ENCODE measurements around the gene VSTM1.
A peak's percentile ranks its signal among the peaks of the same experiment; 100 is the strongest.

VSTM1 gene

DNA sequence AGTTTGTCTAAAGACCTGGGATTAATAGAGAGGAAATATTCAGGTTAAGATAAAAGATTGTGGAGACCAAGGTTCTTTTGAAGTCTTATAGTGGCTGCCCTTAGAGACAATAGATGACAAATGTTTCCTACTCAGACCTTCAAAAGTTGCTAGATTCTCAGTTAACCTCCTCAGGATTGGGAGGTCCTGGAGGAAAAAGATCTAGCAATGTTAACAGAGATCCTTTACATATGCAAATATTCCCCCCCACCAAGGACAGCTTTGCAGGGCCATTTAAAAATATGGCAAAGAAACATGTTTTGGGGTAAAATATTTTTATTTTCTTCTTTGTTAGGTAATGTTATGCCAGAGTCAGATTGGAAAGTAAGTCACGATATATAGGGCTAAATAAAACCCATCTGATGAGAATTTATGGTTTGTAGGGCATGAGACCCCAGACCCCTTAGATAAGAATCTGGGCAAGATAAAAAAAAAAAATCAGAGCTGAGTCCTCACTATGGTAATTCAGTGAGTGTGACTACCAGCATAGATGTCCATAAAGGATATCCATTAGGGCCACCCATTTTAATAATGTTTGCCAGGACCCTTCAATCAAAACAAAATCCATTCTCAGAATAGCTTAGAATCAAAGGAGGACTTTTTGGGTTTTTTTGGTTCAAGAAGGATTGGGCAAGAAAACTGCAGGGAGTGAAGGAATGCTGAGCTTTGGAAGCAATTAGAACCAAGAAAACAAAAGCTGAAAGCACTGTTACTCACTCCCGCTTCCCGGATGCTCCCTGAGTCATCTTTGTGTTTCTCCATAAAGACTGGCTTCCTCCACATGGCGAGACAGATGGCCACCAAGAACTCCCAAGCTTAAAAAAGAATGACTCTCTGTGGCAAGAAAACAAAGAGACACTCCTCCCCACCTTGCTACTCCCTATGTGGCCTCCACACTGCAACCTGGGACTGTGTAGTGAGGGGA is 28.2 kb downstream of the VSTM1 start:
- TF ChIP-seq, protein P1, sequence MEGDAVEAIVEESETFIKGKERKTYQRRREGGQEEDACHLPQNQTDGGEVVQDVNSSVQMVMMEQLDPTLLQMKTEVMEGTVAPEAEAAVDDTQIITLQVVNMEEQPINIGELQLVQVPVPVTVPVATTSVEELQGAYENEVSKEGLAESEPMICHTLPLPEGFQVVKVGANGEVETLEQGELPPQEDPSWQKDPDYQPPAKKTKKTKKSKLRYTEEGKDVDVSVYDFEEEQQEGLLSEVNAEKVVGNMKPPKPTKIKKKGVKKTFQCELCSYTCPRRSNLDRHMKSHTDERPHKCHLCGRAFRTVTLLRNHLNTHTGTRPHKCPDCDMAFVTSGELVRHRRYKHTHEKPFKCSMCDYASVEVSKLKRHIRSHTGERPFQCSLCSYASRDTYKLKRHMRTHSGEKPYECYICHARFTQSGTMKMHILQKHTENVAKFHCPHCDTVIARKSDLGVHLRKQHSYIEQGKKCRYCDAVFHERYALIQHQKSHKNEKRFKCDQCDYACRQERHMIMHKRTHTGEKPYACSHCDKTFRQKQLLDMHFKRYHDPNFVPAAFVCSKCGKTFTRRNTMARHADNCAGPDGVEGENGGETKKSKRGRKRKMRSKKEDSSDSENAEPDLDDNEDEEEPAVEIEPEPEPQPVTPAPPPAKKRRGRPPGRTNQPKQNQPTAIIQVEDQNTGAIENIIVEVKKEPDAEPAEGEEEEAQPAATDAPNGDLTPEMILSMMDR (IDR thresholded peaks at IDR 0.05; ENCODE audit: extremely low read depth, missing control alignments), result no peak
- DNase-seq (ENCODE audit: low spot score), result no peak

DNA sequence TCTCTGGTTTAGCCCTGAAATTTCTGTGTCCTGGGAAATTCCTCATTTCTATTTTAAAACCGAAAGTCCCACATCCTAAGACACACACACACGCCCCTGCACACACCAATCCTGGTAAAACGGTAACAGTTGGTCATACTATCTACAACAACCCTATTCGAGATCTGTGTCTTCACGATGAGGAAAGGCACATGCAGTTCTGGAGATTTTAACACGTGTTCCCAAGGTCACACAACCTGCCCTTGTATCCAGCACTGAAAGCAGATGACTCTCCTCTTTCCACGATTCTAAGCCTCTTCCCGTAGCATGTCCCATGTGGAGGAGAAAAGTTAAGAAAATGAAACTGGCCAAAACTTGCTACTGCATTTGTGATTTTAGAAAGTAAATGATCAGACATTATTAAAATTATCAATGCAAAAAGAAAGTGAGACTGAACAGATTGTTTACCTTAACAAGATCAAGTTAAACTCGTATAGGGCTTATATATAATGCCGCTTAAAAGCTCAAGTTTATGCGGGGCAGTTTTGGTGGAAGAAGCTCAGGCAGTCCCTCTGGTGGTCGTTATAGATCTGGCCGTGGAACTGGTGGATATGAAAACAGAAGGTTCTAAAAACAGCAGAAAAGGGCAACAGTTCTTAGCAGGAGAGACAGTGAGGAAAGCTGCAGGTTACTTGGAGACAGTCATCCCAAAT is 32.7 kb downstream of the VSTM1 start:
- TF ChIP-seq, protein P1 (IDR thresholded peaks at IDR 0.05; ENCODE audit: extremely low read depth, missing control alignments), result no peak
- DNase-seq (ENCODE audit: low spot score), result no peak

DNA sequence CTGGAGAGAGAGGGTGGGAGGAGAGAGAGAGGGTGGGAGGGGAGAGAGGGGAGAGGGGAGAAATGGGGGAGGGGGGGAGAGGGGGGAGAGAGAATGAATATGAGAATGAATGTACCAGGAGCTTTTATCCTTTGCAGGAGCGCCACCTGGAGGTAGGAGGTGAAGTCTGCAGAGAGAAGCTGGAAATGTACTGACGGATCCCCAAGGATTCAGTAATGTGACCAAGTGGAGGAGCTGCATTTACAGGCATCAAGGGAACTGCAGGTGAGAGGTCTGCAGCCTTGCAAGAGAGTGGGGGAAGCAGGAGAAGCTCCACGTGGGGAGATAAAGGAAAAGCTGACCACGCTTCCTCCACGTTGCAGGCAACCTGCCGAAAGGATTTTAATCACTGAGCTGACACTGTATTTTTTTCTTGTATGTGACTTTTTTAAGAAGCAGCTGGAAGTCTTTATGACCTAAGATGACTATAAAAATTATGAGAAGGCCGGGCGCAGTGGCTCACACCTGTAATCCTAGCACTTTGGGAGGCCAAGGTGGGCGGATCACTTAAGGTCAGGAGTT is 33.7 kb downstream of the VSTM1 start:
- DNase-seq (ENCODE audit: low spot score), result peak; percentile 43
- TF ChIP-seq, protein P1 (IDR thresholded peaks at IDR 0.05; ENCODE audit: extremely low read depth, missing control alignments), result peak; percentile 52

DNA sequence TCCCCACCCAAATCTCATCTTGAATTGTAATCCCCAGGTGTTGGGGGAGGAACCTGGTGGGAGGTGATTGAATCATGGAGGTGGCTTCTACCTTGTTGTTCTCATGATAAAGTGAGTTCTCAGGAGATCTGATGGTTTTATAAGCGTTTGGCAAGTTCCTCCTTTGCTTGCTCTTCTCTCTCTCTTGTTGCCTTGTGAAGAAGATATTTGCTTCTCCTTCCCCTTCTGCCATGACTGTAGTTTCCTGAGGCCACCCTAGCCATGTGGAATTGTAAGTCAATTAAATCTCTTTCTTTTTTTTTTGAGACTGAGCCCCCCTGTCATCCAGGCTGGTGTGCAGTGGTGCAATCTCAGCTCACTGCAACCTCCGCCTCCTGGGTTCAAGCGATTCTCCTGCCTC is 34.4 kb downstream of the VSTM1 start:
- no peak for DNase-seq (ENCODE audit: low spot score)
- TF ChIP-seq, protein P1 (IDR thresholded peaks at IDR 0.05; ENCODE audit: extremely low read depth, missing control alignments), result no peak

DNA sequence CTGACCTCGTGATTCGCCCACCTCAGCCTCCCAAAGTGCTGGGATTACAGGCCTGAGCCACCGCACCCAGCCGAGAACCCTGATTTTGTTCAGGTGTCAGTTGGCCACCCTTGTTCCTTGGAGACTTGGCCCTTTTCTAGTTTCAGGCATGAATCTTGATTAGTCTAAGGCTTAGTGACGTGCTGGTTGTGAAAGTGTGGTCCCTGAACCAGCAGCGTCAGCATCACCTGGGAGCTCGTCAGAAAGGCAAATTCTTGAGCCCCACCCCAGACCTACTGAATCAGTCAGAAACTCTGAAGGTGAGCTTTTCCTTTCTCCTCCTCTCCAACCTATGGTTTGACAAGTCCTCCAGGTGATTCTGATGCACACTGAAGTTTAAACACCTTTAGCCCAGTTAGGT is 37.0 kb downstream of the VSTM1 start:
- no peak for DNase-seq (ENCODE audit: low spot score)
- TF ChIP-seq, protein P1 (IDR thresholded peaks at IDR 0.05; ENCODE audit: extremely low read depth, missing control alignments), result no peak

DNA sequence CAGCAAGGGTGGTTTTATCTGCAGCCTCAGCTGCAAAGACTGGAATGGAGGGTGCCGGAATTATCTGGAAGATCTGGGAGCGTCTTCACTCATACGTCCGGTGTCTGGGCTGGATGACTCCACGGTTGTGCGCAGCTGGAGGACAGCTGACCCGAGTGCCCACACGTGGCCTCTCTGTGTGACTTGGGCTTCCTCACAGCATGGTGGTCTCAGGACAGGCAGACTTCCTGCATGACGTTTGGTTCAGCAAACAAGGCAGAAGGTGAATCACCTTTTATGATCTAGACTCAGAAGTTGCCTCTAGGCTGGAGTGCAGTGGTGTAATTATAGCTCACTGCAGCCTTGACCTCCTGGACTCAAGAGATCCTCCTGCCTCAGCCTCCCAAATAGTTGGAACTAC is 39.0 kb downstream of the VSTM1 start:
- TF ChIP-seq, protein P1 (IDR thresholded peaks at IDR 0.05; ENCODE audit: extremely low read depth, missing control alignments), result no peak
- no peak for DNase-seq (ENCODE audit: low spot score)

DNA sequence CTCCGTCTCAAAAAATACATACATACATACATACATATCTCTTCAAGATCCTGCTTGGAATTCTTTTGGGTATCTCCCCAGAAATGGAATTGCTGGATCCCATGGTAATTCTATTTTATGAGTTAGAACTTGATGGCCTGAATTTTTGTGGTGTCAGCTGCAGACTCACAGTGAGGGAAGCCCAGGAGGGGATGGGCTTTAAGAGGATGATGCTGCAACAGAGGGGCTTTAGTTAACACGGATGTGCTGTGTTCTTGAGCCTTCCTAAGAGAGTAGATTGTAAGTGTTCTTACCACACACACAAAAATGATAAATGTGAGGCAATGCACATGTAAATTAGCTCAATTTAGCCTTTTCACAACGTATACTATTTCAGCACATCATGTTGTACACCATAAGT is 40.5 kb downstream of the VSTM1 start:
- no peak for DNase-seq (ENCODE audit: low spot score)
- TF ChIP-seq, protein P1 (IDR thresholded peaks at IDR 0.05; ENCODE audit: extremely low read depth, missing control alignments), result no peak
